ENCODE data around the gene YKT6.
"Not testable (repeated sequence)": the region's sequence is repeated elsewhere in the genome, so short reads cannot be mapped to it uniquely, and the experiment has no call there.

Gene YKT6

DNA sequence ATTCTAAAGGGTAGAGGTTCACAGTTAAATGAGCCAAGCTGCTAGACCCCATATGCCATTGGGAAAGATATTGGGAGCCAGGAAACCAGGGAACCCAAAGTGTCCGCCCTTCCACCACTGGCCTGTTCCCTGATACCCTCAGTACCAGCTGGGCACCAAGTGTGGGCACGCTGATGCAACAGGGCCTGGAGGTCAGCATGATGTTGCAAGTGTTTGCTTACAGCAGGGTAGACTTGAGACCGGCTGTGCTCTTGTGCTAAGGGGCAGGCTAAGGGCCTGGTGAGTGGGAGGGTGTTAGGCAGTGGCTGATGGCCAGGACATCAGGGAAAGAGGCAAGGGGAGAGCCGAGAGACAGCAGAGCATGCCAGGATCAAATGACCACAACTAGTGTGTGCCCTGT is 38.6 kb upstream of the YKT6 start:
- DNase-seq (ENCODE audit: low read depth) = no peak
- no peak overlapping the region for H3K4me3 ChIP-seq (ENCODE audit: low read length)
- TF ChIP-seq, protein P1, sequence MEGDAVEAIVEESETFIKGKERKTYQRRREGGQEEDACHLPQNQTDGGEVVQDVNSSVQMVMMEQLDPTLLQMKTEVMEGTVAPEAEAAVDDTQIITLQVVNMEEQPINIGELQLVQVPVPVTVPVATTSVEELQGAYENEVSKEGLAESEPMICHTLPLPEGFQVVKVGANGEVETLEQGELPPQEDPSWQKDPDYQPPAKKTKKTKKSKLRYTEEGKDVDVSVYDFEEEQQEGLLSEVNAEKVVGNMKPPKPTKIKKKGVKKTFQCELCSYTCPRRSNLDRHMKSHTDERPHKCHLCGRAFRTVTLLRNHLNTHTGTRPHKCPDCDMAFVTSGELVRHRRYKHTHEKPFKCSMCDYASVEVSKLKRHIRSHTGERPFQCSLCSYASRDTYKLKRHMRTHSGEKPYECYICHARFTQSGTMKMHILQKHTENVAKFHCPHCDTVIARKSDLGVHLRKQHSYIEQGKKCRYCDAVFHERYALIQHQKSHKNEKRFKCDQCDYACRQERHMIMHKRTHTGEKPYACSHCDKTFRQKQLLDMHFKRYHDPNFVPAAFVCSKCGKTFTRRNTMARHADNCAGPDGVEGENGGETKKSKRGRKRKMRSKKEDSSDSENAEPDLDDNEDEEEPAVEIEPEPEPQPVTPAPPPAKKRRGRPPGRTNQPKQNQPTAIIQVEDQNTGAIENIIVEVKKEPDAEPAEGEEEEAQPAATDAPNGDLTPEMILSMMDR (conservative IDR thresholded peaks at IDR 0.05; ENCODE audit: low read depth, low read length) = no peak

DNA sequence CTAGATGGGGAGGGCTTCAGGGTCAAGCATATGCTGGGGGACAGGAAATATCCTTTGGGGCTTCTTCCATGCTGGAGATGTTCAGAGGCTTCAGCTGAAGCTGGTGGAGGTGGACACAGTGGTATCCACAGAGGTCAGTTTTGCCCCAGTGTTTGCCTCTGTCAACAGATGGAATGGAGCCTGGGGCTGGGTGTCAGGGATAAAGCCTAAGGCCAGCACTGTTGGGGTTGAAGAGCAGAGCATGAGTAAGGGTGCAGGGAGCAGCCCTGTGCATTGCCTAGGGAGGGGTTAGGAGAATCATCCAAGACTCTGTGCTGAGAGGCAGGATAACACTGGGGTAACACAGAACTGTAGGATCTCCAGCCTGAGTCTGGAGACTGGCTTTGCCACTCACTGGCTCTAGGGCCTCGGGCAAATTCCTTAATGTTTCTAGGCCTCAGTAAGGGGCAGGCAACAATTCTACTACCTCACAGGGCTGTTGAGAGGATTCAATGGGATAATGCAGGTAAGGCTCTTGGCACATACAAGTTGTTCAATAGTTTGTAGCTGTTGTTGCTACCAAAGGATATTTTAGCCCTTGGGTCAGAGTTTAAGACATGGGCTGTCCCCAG is 37.9 kb upstream of the YKT6 start:
- TF ChIP-seq, protein P1 (conservative IDR thresholded peaks at IDR 0.05; ENCODE audit: low read depth, low read length) = no peak
- no peak overlapping the region for H3K4me3 ChIP-seq (ENCODE audit: low read length)
- no peak for DNase-seq (ENCODE audit: low read depth)

DNA sequence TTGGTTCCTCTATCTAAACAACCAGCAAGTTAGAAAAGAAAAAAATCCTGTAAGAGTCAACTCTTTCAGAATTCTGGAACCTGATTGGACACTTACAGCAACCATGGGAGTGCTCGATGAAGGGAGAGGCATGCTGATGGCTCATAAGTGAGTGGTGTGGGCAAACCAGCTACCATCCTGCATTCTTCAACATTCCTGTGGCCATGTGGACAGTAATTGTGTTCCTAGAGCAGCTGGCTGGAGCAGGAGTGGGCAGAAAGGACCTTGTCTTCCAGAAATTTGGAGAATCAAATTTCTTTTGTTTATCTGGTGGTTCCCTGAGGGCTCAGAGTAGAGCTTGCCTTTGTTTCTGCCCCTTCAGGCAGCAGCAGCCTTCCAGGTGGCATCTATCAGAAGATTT is 37.2 kb upstream of the YKT6 start:
- TF ChIP-seq, protein P1 (conservative IDR thresholded peaks at IDR 0.05; ENCODE audit: low read depth, low read length) = no peak
- H3K4me3 ChIP-seq (ENCODE audit: low read length) = no peak overlapping the region
- DNase-seq (ENCODE audit: low read depth) = no peak

DNA sequence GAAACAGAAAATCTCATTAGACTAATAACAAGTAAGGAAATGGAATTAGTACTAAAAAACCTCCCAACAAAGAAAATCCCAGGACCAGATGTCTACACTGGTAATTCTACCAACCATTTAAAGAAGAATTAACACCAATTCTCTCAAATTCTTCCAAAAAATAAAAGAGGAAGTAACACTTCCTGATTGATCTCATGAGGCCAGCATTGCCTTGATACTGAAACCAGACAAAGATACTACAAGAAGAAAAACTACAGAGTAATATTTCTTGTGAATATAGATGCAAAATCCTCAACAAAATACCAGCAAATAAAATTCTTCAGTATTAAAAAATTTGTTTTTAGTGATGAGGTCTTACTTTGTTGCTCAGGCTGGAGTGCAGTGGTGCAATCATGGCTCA is 32.9 kb upstream of the YKT6 start:
- DNase-seq (ENCODE audit: low read depth) = no peak
- H3K4me3 ChIP-seq (ENCODE audit: low read length) = no peak overlapping the region

DNA sequence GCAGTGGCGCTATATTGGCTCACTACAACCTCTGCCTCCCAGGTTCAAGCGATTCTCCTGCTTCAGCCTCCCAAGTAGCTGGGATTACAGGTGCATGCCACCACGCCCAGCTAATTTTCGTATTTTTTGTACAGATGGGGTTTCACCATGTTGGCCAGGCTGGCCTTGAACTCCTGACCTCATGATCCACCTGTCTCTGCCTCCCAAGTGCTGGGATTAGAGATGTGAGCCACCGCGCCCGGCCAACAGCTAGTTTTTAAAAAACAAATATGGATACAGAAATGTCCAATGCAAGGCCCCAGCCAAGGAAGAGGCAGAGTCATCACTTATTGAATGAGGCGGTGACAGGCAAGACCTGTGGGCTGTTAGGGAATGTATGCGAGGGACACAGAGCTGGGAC is 28.9 kb upstream of the YKT6 start:
- H3K4me3 ChIP-seq (ENCODE audit: low read length); DNase-seq (ENCODE audit: low read depth): not testable (repeated sequence)

More for the DNA sequence above, 32.9 kb upstream of the YKT6 start:
- TF ChIP-seq, protein P1 (conservative IDR thresholded peaks at IDR 0.05; ENCODE audit: low read depth, low read length) = no peak

DNA sequence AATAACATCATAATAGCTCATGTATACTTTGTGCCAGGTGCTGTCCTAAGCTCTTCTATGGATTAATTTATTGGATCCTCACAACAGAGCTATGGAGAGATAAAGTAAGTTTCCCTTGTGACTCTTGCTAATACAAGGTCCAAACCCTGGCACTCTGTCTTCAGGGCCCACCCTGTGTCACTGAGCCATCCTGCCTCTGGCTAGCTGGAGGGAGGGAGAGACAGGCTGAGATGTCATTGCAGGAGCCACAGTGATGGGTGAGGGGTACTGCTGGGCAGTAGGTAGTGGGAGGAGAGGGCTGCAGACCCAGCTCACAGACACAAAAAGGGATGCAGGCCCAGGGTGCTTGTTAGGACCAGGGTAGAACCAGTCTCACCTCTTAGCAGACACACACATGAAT is 28.4 kb upstream of the YKT6 start:
- TF ChIP-seq, protein P1 (conservative IDR thresholded peaks at IDR 0.05; ENCODE audit: low read depth, low read length) = no peak
- no peak overlapping the region for H3K4me3 ChIP-seq (ENCODE audit: low read length)
- DNase-seq (ENCODE audit: low read depth) = no peak

DNA sequence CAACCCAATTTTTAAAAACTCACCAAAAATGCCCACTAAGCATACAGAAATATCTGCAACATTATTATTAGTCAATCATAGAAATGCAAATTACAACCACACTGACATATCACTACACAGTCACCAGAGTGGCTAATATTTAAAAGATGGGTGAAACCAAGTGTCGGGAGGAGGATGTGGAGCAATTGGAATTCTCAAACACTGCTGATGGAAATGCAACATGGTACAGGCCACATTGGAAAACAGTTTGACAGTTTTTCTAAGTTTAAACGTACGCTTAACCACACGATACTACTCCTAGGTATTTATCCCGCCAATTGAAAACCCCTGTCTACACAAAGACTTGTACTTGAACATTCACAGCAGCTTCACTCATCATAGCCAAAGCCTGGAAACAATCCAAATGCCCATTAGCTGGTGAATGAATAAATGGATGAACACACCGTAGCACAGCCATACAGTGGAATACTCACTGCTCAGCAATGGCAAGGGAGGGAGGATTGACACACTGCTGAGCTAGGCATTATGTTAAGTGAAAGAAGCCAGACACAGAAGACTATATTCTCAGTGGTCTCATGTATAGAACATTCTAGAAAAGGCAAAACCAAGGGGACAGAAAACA is 27.9 kb upstream of the YKT6 start:
- TF ChIP-seq, protein P1 (conservative IDR thresholded peaks at IDR 0.05; ENCODE audit: low read depth, low read length) = no peak
- H3K4me3 ChIP-seq (ENCODE audit: low read length) = no peak overlapping the region
- DNase-seq (ENCODE audit: low read depth) = no peak

All from retinal pigment epithelial cell (primary cell).